Iris pigment epithelial cell (primary cell): ENCODE data around the gene PCBP3.
"Not testable (repeated sequence)": the region's sequence is repeated elsewhere in the genome, so short reads cannot be mapped to it uniquely, and the experiment has no call there.

ENCODE experiments used
- DNase-seq: peaks from one replicate; pipeline ENCODE4 v3.0.0-alpha.2; 2011; ENCODE audit warnings: low read depth

Gene PCBP3

GRCh38 chr21:45947296-45947695 is 303.8 kb downstream of the PCBP3 start:
- DNase-seq: no peak

DNA sequence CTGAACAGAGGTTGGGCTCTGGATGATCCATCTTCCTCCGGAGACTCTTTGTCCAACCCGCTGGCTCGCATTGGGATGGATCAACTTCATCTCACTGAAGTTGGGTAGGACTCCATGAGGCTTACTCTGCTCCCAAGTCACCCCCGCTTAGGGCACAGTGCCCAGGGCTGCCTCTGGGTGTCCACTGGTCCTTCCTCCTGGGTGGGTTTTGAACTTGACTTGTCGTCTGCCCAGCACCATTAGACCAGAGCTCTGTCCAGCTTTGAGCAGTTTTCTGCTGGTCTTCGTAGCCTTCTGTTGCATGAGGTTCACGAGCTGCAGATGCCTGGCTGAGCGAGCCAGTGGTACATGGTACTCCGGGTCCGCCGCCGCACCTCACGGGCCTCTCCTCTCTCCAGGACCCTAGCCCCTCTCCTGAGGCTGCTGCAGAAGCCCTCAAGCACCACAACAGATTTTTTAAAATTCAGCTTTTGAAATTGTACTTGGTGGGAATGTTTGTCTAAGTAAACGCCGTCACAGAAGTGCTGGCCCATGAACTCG is 304.3 kb downstream of the PCBP3 start:
- no peak for DNase-seq

- no peak for DNase-seq
Observed at GRCh38 chr21:45948576-45949141, 305.1 kb downstream of the PCBP3 start.

GRCh38 chr21:45949928-45950739 is 306.6 kb downstream of the PCBP3 start:
- no peak for DNase-seq

DNA sequence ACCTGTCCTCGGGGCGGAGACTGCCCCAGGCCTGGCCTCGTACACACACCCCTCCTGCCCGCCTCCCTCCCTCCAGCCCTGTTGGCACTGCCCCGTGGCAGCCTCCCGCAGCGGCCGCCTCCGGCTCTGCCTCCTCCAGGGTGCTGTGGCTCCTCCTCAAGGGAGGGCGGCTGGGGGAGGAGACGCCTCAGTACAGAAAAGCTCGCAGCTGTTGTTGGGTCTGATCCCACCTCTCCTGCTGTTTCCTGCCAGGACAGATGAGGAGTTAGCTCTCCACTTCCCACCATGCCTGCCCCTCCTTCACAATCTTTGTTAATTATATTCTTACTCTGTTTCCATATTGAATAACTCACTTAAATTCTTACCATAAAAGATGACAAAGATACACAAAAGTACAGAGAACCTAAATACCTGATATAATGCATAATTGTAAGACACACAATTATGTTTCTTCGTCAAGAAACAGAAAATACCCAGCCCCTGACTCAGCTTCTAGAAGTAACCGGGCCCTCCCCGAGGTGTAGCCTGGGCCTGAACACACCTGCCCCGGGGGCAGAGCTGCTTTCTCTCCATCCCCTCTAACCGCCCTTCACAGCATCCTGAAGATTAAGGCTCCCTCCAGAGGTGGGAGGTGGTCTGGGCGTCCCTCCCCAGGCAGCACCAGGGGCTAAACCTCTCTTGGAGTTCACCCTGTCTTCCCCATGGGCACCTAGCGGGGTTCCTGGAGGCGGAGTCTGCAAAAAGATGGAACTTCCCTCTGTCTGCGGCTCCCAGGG is 307.4 kb downstream of the PCBP3 start:
- peak; percentile 23 for DNase-seq

DNA sequence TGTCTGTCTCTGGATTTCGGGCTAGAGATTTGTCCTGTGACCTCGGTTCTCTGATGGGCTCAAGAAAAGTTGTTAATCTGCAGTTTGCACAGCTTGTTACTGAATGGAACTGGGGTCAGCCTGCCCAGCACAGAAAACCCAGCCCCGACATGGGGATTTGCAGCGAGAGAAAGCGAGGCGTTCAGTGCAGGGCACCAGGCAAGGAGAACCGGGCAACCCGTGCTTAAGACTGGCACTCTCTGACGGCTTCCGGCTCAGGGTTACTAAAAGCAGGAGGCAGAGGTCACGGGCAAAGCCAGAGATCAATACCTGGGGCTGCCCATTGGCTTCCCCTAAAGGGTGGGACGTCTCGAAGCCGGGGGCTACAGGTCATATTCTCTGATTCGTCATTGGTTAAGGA is 308.2 kb downstream of the PCBP3 start:
- DNase-seq: no peak

DNA sequence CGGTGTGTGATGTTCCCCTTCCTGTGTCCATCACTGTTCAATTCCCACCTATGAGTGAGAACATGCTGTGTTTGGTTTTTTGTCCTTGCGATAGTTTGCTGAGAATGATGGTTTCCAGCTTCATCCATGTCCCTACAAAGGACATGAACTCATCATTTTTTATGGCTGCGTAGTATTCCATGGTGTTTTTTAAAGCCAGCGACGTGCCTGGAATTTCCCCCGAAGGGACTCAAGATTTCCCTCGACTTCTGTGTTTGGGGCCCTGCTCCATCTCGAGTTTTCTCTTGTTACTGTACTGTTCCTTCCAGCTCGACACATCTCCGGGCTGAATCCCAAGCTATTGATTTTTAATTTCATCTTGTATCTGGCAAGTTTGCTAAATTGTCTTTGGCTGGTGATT is 309.0 kb downstream of the PCBP3 start:
- not testable (repeated sequence) for DNase-seq

GRCh38 chr21:45952974-45953373 is 309.4 kb downstream of the PCBP3 start:
- no peak for DNase-seq

- peak; percentile 55 for DNase-seq
Observed at GRCh38 chr21:45954261-45954660, 310.7 kb downstream of the PCBP3 start.

DNA sequence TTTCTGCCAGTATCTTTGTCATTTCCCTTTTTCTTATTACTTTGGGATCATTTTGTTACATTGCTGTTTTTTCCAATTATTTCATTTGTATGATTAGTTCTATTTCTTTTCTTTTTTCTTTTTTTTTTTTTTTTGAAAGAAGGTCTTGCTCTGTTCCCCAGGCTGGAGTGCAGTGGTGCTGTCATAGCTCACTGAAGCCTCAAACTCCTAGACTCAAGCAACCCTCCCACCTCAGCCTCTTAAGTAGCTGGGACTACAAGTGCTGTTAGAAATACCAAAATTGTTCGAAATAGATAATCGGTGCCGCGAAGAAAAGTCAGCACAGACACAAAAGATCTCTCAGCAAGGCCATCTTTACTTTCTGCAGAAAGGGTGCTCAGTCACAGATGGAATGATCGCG is 311.4 kb downstream of the PCBP3 start:
- no peak for DNase-seq

GRCh38 chr21:45957551-45957950 is 314.0 kb downstream of the PCBP3 start:
- no peak for DNase-seq

DNA sequence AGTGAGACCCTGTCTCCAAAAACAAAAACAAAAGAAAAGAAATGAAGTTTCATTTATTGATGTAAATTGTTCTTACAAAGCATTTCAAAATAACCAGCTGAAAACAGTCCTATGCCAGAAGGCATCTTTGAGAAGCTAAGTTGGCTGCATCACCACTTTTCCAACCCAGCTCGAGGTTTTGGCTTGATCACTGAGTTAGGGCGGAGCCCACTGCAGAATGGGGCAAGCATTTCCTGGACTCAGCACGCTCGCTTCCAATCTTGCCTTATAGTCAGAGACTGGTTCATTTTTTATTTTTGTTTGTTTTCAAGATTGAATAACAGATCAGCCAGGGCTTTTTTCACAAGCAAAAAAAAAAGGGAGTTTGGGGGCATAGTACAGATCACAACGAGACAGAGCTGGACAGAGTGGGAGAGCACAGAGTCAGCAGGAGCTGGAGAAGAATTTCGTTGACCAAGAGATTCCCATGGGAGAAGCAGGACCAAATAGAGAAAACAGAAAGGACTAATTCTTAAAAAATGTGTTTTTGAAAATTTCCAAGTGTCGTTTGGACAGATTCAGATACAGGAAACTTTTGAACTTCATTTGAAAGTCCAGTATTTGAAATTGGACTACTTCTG is 314.6 kb downstream of the PCBP3 start:
- peak; percentile 33 for DNase-seq

DNA sequence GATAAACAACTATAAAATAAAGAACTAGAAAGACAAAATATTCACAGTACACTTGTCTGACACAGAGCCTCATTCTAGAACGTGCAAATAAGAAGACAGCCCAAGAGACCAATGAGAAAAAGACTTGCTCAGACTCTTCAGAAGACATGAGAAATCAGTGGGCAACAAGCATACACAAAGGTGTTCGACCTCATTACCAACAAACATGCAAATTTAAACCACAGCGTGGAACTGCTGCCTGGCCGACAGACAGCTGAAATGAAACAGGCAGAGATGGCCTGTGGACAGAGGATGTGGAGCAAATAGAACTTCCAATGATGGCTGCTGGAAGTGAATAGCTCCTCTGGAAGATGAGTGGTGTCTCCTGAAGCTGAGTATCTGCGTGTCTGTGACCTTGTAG is 315.7 kb downstream of the PCBP3 start:
- DNase-seq: no peak

- DNase-seq: no peak
Observed at GRCh38 chr21:45959779-45960390, 316.4 kb downstream of the PCBP3 start.

DNA sequence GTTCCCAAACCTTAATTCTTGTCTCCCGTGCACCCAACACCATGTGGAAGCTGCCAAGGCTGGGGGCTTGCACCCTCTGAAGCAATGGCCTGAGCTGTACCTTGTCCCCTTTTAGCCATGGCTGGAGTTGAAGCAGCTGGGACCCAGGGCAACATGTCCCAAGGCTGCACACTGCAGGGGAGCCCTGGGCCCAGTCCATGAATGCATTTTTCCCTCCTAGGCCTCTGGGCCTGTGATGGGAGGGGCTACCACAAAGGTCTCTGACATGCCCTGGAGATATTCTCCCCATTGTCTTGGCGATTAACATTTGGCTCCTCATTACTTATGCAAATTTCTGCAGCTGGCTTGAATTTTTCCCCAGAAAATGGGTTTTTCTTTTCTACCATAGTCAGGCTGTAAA is 317.9 kb downstream of the PCBP3 start:
- DNase-seq: not testable (repeated sequence)

GRCh38 chr21:45962531-45963231 is 319.2 kb downstream of the PCBP3 start:
- DNase-seq: no peak

- DNase-seq: peak; percentile 18
Observed at GRCh38 chr21:45963232-45963570, 319.7 kb downstream of the PCBP3 start.

GRCh38 chr21:45964649-45965048 is 321.1 kb downstream of the PCBP3 start:
- DNase-seq: no peak

DNA sequence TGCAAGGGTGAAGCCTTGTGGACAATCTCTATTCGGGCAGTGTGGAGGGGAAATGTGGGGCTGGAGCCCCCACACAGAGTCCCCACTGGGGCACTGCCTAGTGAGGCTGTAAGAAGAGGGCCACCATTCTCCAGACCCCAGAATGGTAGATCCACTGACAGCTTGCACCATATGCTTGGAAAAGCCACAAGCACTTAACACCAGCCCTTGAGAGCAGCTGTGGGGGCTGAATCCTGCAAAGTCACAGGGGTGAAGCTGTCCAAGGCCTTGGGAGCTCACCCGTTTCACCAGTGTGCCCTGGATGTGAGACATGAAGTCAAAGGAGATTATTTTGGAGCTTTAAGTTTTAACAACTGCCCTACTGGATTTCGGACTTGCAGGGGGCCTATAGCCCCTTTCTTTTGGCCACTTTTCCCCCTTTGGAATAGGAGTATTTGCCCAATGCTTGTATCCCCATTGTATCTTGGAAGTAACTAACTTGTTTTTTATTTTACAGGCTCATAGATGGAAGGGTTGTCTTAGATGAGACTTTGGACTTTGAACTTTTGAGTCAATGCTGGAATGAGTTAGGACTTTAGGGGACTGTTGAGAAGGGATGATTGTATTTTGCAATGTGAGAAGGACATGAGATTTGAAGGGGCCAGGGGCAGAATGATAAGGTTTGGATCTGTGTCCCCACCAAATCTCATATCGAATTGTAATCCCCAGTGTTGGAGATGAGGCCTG is 321.7 kb downstream of the PCBP3 start:
- DNase-seq: no peak

DNA sequence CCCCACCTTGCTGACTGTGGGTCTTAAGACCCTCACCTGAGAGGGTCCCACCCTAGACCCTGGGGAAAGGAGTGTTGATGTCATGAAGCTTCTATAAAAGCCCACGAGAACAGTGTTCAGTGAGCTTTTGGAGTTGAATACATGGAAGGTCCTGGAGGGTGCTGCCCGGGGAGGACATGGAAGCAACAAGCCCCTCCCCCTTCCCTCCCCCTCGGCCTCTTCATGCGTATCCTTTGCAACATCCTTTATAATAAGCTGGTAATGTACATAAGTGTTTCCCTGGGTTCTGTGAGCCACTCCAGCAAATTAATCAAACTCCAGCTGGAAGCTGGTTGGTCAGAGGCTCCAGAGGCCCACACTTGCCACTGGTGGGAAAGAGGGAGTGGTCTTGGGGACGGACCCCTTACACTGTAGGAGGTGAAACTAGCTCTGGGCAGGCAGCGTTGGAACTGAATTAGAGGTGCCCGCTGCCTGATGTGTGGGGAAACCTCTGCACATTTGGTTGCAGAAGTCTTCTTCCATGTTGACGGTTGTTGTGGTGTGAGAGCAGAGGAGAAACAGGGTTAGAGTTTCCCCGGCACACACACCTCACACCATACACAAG is 323.4 kb downstream of the PCBP3 start:
- no peak for DNase-seq
